PC-3 (cell line): Measurements from ENCODE around the gene RBM20. TPM values are rescaled to one million over a fixed set of nuclear protein-coding genes. Genes with fewer than 3 reads are reported as not detected.
"Not testable (repeated sequence)": the region's sequence is repeated elsewhere in the genome, so short reads cannot be mapped to it uniquely, and the experiment has no call there.

Experiments
- ATAC-seq: fragments of 200-7000 bp; cut with Tn5 transposase; 2 replicates; pipeline ENCODE4 v1.9.1; 2020; ENCODE audit warnings: mild to moderate bottlenecking, moderate library complexity
- BruUV-seq: library from RNA; stranded (reverse); fragments of 400-500 nt; replicated peaks from 2 replicates; lab custom pipeline; 2021; lab: Mats Ljungman, UMichigan
- CTCF ChIA-PET: fragments of 300-600 bp; sonication (Branson Sonifier 250); formaldehyde crosslinking; loops from one replicate; lab custom pipeline; 2022; ENCODE audit warnings: antibody characterized with exemption; lab: Charles Lee
- POLR2A ChIA-PET: fragments of 300-600 bp; sonication (Branson Sonifier 250); formaldehyde crosslinking; loops from one replicate; lab custom pipeline; 2022; ENCODE audit warnings: antibody characterized with exemption; ENCODE audit not compliant: unreplicated experiment; lab: Charles Lee
- DNase-seq: peaks from one replicate; pipeline ENCODE4 v3.0.0-alpha.2; 2015
- H2AFZ ChIP-seq: fragments of 300-600 bp; sonication (generic); 2 replicates; pipeline ENCODE4 v1.6.0; 2016; ENCODE audit warnings: antibody characterized with exemption, low read length
- H3F3A ChIP-seq: fragments of 300-600 bp; sonication (generic); one replicate; pipeline ENCODE4 v1.6.0; 2017; ENCODE audit warnings: antibody characterized with exemption, low read length, control low read depth, mild to moderate bottlenecking; ENCODE audit not compliant: unreplicated experiment
- H3K27ac ChIP-seq: fragments of 300-600 bp; sonication (generic); 2 replicates; pipeline ENCODE4 v1.5.1; 2016; ENCODE audit warnings: mild to moderate bottlenecking, low read length
- H3K27me3 ChIP-seq: fragments of 300-600 bp; sonication (generic); 2 replicates; pipeline ENCODE4 v1.6.1; 2016; ENCODE audit warnings: low read length, mixed read lengths
- H3K36me3 ChIP-seq: fragments of 300-600 bp; sonication (generic); 2 replicates; pipeline ENCODE4 v1.6.1; 2016; ENCODE audit warnings: low read depth, mixed run types, low read length, mixed read lengths
- H3K4me1 ChIP-seq: fragments of 300-600 bp; sonication (generic); 2 replicates; pipeline ENCODE4 v1.5.1; 2016; ENCODE audit warnings: low read length; ENCODE audit not compliant: insufficient read depth
- H3K4me2 ChIP-seq: fragments of 300-600 bp; sonication (generic); 2 replicates; pipeline ENCODE4 v1.6.0; 2016; ENCODE audit warnings: low read length
- H3K4me3 ChIP-seq: fragments of 300-600 bp; sonication (generic); 2 replicates; pipeline ENCODE4 v1.5.1; 2016; ENCODE audit warnings: mild to moderate bottlenecking, low read length, mixed read lengths
- H3K79me2 ChIP-seq: fragments of 300-600 bp; sonication (generic); 2 replicates; pipeline ENCODE4 v1.6.1; 2017; ENCODE audit warnings: low read length, mixed read lengths
- H3K9ac ChIP-seq: fragments of 300-600 bp; sonication (generic); 2 replicates; pipeline ENCODE4 v1.6.0; 2016; ENCODE audit warnings: mild to moderate bottlenecking, low read length
- H3K9me2 ChIP-seq: fragments of 300-600 bp; sonication (generic); replicated peaks from 2 replicates; pipeline ENCODE4 v1.6.1; 2016; ENCODE audit warnings: mixed run types, low read length, mixed read lengths
- H3K9me3 ChIP-seq: fragments of 300-600 bp; sonication (generic); 2 replicates; pipeline ENCODE4 v1.6.1; 2016; ENCODE audit warnings: low read length, mixed read lengths
- H4K20me1 ChIP-seq: fragments of 300-600 bp; sonication (generic); 2 replicates; pipeline ENCODE4 v1.6.1; 2016; ENCODE audit warnings: low read length, mixed read lengths
- CTCF ChIP-seq: fragments of 300-600 bp; sonication (generic); conservative IDR thresholded peaks from 2 replicates; pipeline ENCODE4 v1.5.1; 2017; ENCODE audit warnings: antibody characterized with exemption, low read depth, mild to moderate bottlenecking, low read length
- EZH2 ChIP-seq: fragments of 300-600 bp; sonication (generic); IDR thresholded peaks from one replicate; pipeline ENCODE4 v1.6.1; 2017; ENCODE audit warnings: antibody characterized with exemption, mild to moderate bottlenecking, low read length; ENCODE audit not compliant: unreplicated experiment
- EZH2phosphoT487 ChIP-seq: fragments of 300-600 bp; sonication (generic); IDR thresholded peaks from 2 replicates; pipeline ENCODE4 v1.6.1; 2018; ENCODE audit warnings: mild to moderate bottlenecking, antibody characterized with exemption, low read length, borderline replicate concordance
- intact Hi-C: fragments of 100-400 bp; cut with micrococcal nuclease; formaldehyde crosslinking; loops from 2 replicates; pipeline ENCODE4 v1.9.0; 2023
- total RNA-seq: library from RNA; depleted of rRNA; stranded (reverse); fragments of >200 nt; gene quantifications from 2 replicates; pipeline ENCODE4 v1.2.3, GENCODE V29; 2014

The RBM20 gene
- total RNA-seq, 1 experiment from 2014 or later, result 0.40 TPM

GRCh38 chr10:110619514-110620397 is 24.4 kb upstream of the RBM20 start:
- intact Hi-C loops, result no loop called here
- DNase-seq (no peak), ATAC-seq (no peak)
- Histone ChIP-seq H3K27me3 (no peaks in the 10 kb centered on the region), H3K4me2 (no peak overlapping the region), H3K4me3 (no peak overlapping the region), H3K9ac (no peak overlapping the region), H2AFZ (no peak overlapping the region), H3F3A (no peaks in the 10 kb centered on the region), H3K79me2 (no peaks in the 10 kb centered on the region), H3K9me2 (no peaks in the 10 kb centered on the region), H3K4me1 (no peaks in the 10 kb centered on the region), H3K27ac (no peak overlapping the region), H3K9me3 (no peaks in the 10 kb centered on the region), H4K20me1 (no peaks in the 10 kb centered on the region), H3K36me3 (no peaks in the 10 kb centered on the region)
- ChIA-PET POLR2A (no interaction called here), CTCF (no interaction called here)
- TF ChIP-seq EZH2phosphoT487 (no peak), CTCF (no peak), EZH2 (no peak)
- no TSS peak for BruUV-seq

- DNase-seq (no peak), ATAC-seq (no peak)
- BruUV-seq, result no TSS peak
- no peaks in the 10 kb centered on the region for H3K9me3 ChIP-seq
- no peak overlapping the region for H3K4me2 ChIP-seq
- H2AFZ ChIP-seq, result no peak overlapping the region
- ChIA-PET CTCF (no interaction called here), POLR2A (no interaction called here)
- H4K20me1 ChIP-seq, result no peaks in the 10 kb centered on the region
- no peaks in the 10 kb centered on the region for H3K36me3 ChIP-seq
- H3K4me1 ChIP-seq, result no peaks in the 10 kb centered on the region
- no peak overlapping the region for H3K27ac ChIP-seq
- no peak overlapping the region for H3K4me3 ChIP-seq
- H3K79me2 ChIP-seq, result no peaks in the 10 kb centered on the region
- intact Hi-C loops, result no loop called here
- no peak overlapping the region for H3K9ac ChIP-seq
- H3K27me3 ChIP-seq, result no peaks in the 10 kb centered on the region
- H3K9me2 ChIP-seq, result no peaks in the 10 kb centered on the region
- TF ChIP-seq EZH2, result no peak
- no peaks in the 10 kb centered on the region for H3F3A ChIP-seq
These were observed 23.8 kb upstream of the RBM20 start for GRCh38 chr10:110620398-110620719.

GRCh38 chr10:110623316-110623715 is 20.8 kb upstream of the RBM20 start:
- DNase-seq, H3K9ac ChIP-seq, H3K79me2 ChIP-seq, H4K20me1 ChIP-seq, H3K4me1 ChIP-seq, H3K9me2 ChIP-seq, CTCF ChIA-PET, H2AFZ ChIP-seq, H3K4me2 ChIP-seq, BruUV-seq, H3F3A ChIP-seq, H3K4me3 ChIP-seq, H3K27me3 ChIP-seq, intact Hi-C loops, H3K9me3 ChIP-seq, POLR2A ChIA-PET, H3K36me3 ChIP-seq, ATAC-seq, H3K27ac ChIP-seq: not testable (repeated sequence)
